ENCODE measurements around the gene RANBP1. TPM values are rescaled to one million over a fixed set of nuclear protein-coding genes. Genes with fewer than 3 reads are reported as not detected.

The RANBP1 gene
- total and polyA plus RNA-seq, 2 of the 8 experiments (the other 6 are each of a cell fraction or from before 2014, with no cell fraction given), result 343 to 484 TPM

GRCh38 chr22:20088263-20088648 lies 27.6 kb upstream of the RANBP1 start:
- Histone ChIP-seq H2BK20ac (ENCODE audit: low read length) (no peak overlapping the region), H3K79me1 (ENCODE audit: low read depth, low read length) (peaks cover 27% of the 10 kb centered on the region), H2AK5ac (ENCODE audit: low read depth, low read length) (no peak overlapping the region), H3K56ac (replicated peaks; ENCODE audit: insufficient read length, low read depth, low read length) (no peak overlapping the region), H3K4me1 (replicated peaks in 1 of 4; ENCODE audit: control insufficient read depth in 3 of 4, insufficient read depth in 4 of 4, low read length in 3 of 4) (peaks cover 0 to 2% (median 0%) of the 10 kb centered on the region in 4 experiments; a peak in 1 of 7 replicates), H3K18ac (ENCODE audit: extremely low read depth, low read length) (no peak overlapping the region), H2BK12ac (ENCODE audit: low read depth, low read length) (no peak overlapping the region), H2BK5ac (ENCODE audit: low read depth, low read length) (no peak overlapping the region), H3K14ac (ENCODE audit: insufficient read length) (no peak overlapping the region), H2AFZ (ENCODE audit: low read length) (no peak overlapping the region), H4K91ac (replicated peaks; ENCODE audit: insufficient read length, low read length) (no peak overlapping the region), H3K4me2 (ENCODE audit: insufficient read depth in 1 of 2, low read depth in 2 of 2, low read length in 2 of 2) (no peak overlapping the region), H4K5ac (ENCODE audit: insufficient read length, low read depth, low read length) (no peak overlapping the region), H3K9me3 (ENCODE audit: insufficient read depth in 2 of 2, low read depth in 1 of 2, low read length in 1 of 2) (no peaks in the 10 kb centered on the region; a peak in 1 of 4 replicates), H3K23ac (ENCODE audit: insufficient read length) (no peak overlapping the region), H3K79me2 (ENCODE audit: control insufficient read depth in 1 of 2, insufficient read depth in 2 of 2, low read length in 2 of 2) (peaks cover 9 to 41% of the 10 kb centered on the region in 2 experiments), H3K23me2 (ENCODE audit: low read depth, low read length) (no peaks in the 10 kb centered on the region), H2BK120ac (replicated peaks; ENCODE audit: low read depth, low read length) (no peak overlapping the region), H4K20me1 (replicated peaks in 1 of 2; ENCODE audit: control insufficient read depth in 1 of 2, insufficient read depth in 2 of 2, low read length in 2 of 2) (peaks cover 30 to 55% of the 10 kb centered on the region in 2 experiments), H3K4me3 (ENCODE audit: extremely low read depth in 1 of 4, insufficient read depth in 2 of 4, low read depth in 3 of 4, low read length in 4 of 4) (no peak overlapping the region), H3K9ac (replicated peaks in 1 of 4; ENCODE audit: extremely low read depth in 1 of 4, low read depth in 3 of 4, low read length in 3 of 4) (no peak overlapping the region), H3K36me3 (ENCODE audit: control insufficient read depth in 2 of 4, insufficient read depth in 4 of 4, low read length in 3 of 4) (peaks cover 65 to 76% (median 72%) of the 10 kb centered on the region in 4 experiments), H3K27ac (ENCODE audit: low read depth, low read length) (no peak overlapping the region), H2BK15ac (ENCODE audit: low read length) (no peak overlapping the region), H3K4ac (replicated peaks; ENCODE audit: insufficient read length, low read depth, low read length) (no peak overlapping the region), H4K8ac (ENCODE audit: extremely low read depth, insufficient read depth, low read length) (peak overlapping the region; percentile 58; the same call in 1 of the 2 replicates), H3K27me3 (replicated peaks in 1 of 4; ENCODE audit: control insufficient read depth in 3 of 4, extremely low read depth in 1 of 4, insufficient read depth in 3 of 4, low read length in 3 of 4) (no peaks in the 10 kb centered on the region)
- 92% methylated on average over 8 of the region's 8 CpGs; no CpG with 5 or more reads in 1 of the 2 experiments for WGBS, 2 experiments (ENCODE audit: extremely low coverage in 1 of 2, insufficient coverage in 1 of 2, insufficient read length in 1 of 2, insufficient replicate concordance in 2 of 2, low coverage in 1 of 2, low lambda C conversion rate in 2 of 2, missing lambda C conversion rate in 1 of 2)
- TF ChIP-seq CHD1 (IDR thresholded peaks at IDR 0.05; ENCODE audit: low read depth, low read length) (no peak), USF2 (IDR thresholded peaks at IDR 0.05; ENCODE audit: low read length) (no peak), POLR2AphosphoS5 (IDR thresholded peaks at IDR 0.05; ENCODE audit: low read depth, low read length) (peak; percentile 51; the same call in 1 of the 2 replicates), TAF1 (IDR thresholded peaks at IDR 0.05; ENCODE audit: low read depth, low read length) (no peak)
- ChIA-PET CTCF (ENCODE audit: partially characterized antibody) (interaction anchor here (0.6 to 4.3 kb wide), 7 partner anchors 18 to 311 kb away, joined by 3 to 18 read pairs (median 3); no protein-coding TSS in a partner anchor), POLR2A (ENCODE audit: partially characterized antibody) (interaction anchor here (1.1 to 29.4 kb wide), 4 partner anchors 8 to 23 kb away, joined by 3 to 598 read pairs (median 9); partner anchors contain the start of genes DGCR8, RANBP1 and TRMT2A)
- DNase-seq (ENCODE audit: low read depth in 1 of 2, low spot score in 2 of 2) (no peak), FAIRE-seq (no peak)

Data from H1 (cell line).